Neuronal stem cell (in vitro differentiated cells): ENCODE measurements around the gene PEAR1.
"Not testable (repeated sequence)": the region's sequence is repeated elsewhere in the genome, so short reads cannot be mapped to it uniquely, and the experiment has no call there.

ENCODE experiments used
- DNase-seq: peaks from one replicate; pipeline ENCODE4 v3.0.0-alpha.2; 2013; ENCODE audit warnings: low spot score
- H2AFZ ChIP-seq: one replicate; pipeline ENCODE4 v1.6.1; 2013; ENCODE audit warnings: mild to moderate bottlenecking, low read length, inconsistent platforms
- H2AK5ac ChIP-seq: 2 replicates; pipeline ENCODE4 v1.6.1; 2013; ENCODE audit warnings: low read depth, mild to moderate bottlenecking, inconsistent platforms, low read length, moderate library complexity, mixed read lengths
- H2BK120ac ChIP-seq: 2 replicates; pipeline ENCODE4 v1.6.1; 2013; ENCODE audit warnings: low read depth, mild to moderate bottlenecking, inconsistent platforms, low read length, moderate library complexity, mixed read lengths
- H2BK12ac ChIP-seq: one replicate; pipeline ENCODE4 v1.6.1; 2013; ENCODE audit warnings: low read length, inconsistent platforms
- H2BK15ac ChIP-seq: 2 replicates; pipeline ENCODE4 v1.6.1; 2013; ENCODE audit warnings: mild to moderate bottlenecking, low read length, inconsistent platforms, mixed read lengths
- H2BK5ac ChIP-seq: one replicate; pipeline ENCODE4 v1.6.1; 2013; ENCODE audit warnings: inconsistent platforms, mild to moderate bottlenecking, low read length, moderate library complexity
- H3K14ac ChIP-seq: one replicate; pipeline ENCODE4 v1.6.1; 2013; ENCODE audit warnings: low read length, inconsistent platforms
- H3K18ac ChIP-seq: 2 replicates; pipeline ENCODE4 v1.6.1; 2013; ENCODE audit warnings: low read length, inconsistent platforms
- H3K23ac ChIP-seq: 2 replicates; pipeline ENCODE4 v1.6.1; 2013; ENCODE audit warnings: low read depth, mild to moderate bottlenecking, mixed read lengths, low read length, inconsistent platforms; ENCODE audit not compliant: poor library complexity
- H3K27ac ChIP-seq: replicated peaks from 3 replicates; pipeline ENCODE4 v1.5.1; 2013; ENCODE audit warnings: low read length, inconsistent platforms
- H3K27me3 ChIP-seq, 3 experiments: 2 replicates each; pipeline ENCODE4 v1.6.1; 2013; ENCODE audit warnings: low read length in 3 of 3, mild to moderate bottlenecking in 2 of 3, inconsistent platforms in 1 of 3, low read depth in 1 of 3, mixed read lengths in 1 of 3, moderate library complexity in 1 of 3; ENCODE audit not compliant: control insufficient read depth in 3 of 3, insufficient read depth in 3 of 3
- H3K36me3 ChIP-seq, 2 donors: replicated peaks in 1 of 2; 2 replicates each; pipeline ENCODE4 v1.6.1; 2013; ENCODE audit warnings: low read length in 2 of 2; ENCODE audit not compliant: control insufficient read depth in 2 of 2, insufficient read depth in 2 of 2
- H3K4ac ChIP-seq: 2 replicates; pipeline ENCODE4 v1.6.1; 2013; ENCODE audit warnings: inconsistent platforms, mild to moderate bottlenecking, low read length, moderate library complexity
- H3K4me1 ChIP-seq, 2 donors: 1 replicate in 1 of 2; 2 replicates in 1 of 2; pipeline ENCODE4 v1.6.1; 2013; ENCODE audit warnings: low read length in 2 of 2, low read depth in 1 of 2; ENCODE audit not compliant: control insufficient read depth in 2 of 2, insufficient read depth in 1 of 2
- H3K4me2 ChIP-seq: one replicate; pipeline ENCODE4 v1.6.1; 2013; ENCODE audit warnings: mild to moderate bottlenecking, low read length, inconsistent platforms; ENCODE audit not compliant: insufficient read depth, poor library complexity, severe bottlenecking
- H3K4me3 ChIP-seq, 2 donors: 2 replicates each; pipeline ENCODE4 v1.5.1; 2013; ENCODE audit warnings: low read length in 2 of 2, mild to moderate bottlenecking in 2 of 2, inconsistent platforms in 1 of 2, moderate library complexity in 1 of 2
- H3K79me1 ChIP-seq: one replicate; pipeline ENCODE4 v1.6.1; 2013; ENCODE audit warnings: low read depth, mild to moderate bottlenecking, inconsistent platforms, low read length, moderate library complexity
- H3K9ac ChIP-seq: one replicate; pipeline ENCODE4 v1.6.1; 2013; ENCODE audit warnings: mild to moderate bottlenecking, low read depth, low read length, inconsistent platforms; ENCODE audit not compliant: poor library complexity
- H3K9me3 ChIP-seq, 2 donors: replicated peaks in 1 of 2; 2 replicates each; pipeline versions ENCODE3 to v1.6.1; 2013; ENCODE audit warnings: low read length in 2 of 2, mild to moderate bottlenecking in 2 of 2, inconsistent platforms in 1 of 2, low read depth in 1 of 2, mixed read lengths in 1 of 2, moderate library complexity in 1 of 2; ENCODE audit not compliant: control insufficient read depth in 2 of 2, insufficient read depth in 1 of 2
- H4K8ac ChIP-seq: one replicate; pipeline ENCODE4 v1.6.1; 2013; ENCODE audit warnings: low read depth, mild to moderate bottlenecking, inconsistent platforms, low read length, moderate library complexity
- H4K91ac ChIP-seq: one replicate; pipeline ENCODE4 v1.6.1; 2013; ENCODE audit warnings: low read length, low read depth, mild to moderate bottlenecking, inconsistent platforms; ENCODE audit not compliant: poor library complexity
- WGBS, 2 donors: extraction: QIAGEN DNeasy Blood & Tissue Kit; methylation state at CpG; one replicate each; pipeline ENCODE4 v1.1.7; 2013; ENCODE audit warnings: missing lambda C conversion rate in 2 of 2, mixed read lengths in 1 of 2; ENCODE audit not compliant: insufficient read length in 2 of 2, insufficient replicate concordance in 1 of 2; ENCODE audit errors: extremely low coverage in 2 of 2; 5-methylcytosine and 5-hydroxymethylcytosine counted together

The PEAR1 gene

GRCh38 chr1:156926175-156926574, 32.7 kb downstream of the PEAR1 start:
- Histone ChIP-seq H4K8ac (no peak overlapping the region), H2BK120ac (no peak overlapping the region), H3K9me3 (peaks cover 2 to 3% of the 10 kb centered on the region in 2 donors), H2AFZ (no peak overlapping the region), H3K23ac (no peak overlapping the region), H3K36me3 (no peaks in the 10 kb centered on the region), H3K9ac (no peak overlapping the region), H2BK5ac (no peak overlapping the region), H3K27ac (no peak overlapping the region), H3K4me1 (peaks cover 3 to 5% of the 10 kb centered on the region in 2 donors), H3K4me2 (no peak overlapping the region), H2BK12ac (no peak overlapping the region), H3K79me1 (no peaks in the 10 kb centered on the region), H4K91ac (no peak overlapping the region), H3K27me3 (peaks cover 46 to 86% (median 74%) of the 10 kb centered on the region in 3 experiments), H3K4me3 (no peak overlapping the region), H3K18ac (no peak overlapping the region), H3K4ac (no peak overlapping the region), H2BK15ac (no peak overlapping the region), H3K14ac (no peak overlapping the region), H2AK5ac (no peak overlapping the region)
- WGBS, 2 donors, result no CpG with 5 or more reads among the region's 3 CpGs
- no peak for DNase-seq

DNA sequence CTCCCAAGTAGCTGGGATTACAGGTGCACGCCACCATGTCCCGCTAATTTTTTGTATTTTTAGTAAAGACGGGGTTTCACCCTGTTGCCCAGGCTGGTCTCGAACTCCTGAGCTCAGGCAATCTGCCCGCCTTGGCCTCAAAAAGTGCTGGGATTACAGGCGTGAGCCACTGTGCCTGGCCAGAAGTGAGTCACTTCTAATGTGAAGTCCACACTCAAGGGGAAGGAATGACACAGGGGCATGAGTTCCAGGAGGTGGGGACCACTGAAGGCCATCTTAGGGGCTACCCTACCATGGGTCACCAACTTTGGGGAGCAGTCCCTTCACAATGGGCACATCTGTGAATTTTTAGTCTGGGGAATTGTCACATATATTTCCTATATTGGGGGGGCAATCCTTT, 33.2 kb downstream of the PEAR1 start:
- not testable (repeated sequence) for H2BK5ac ChIP-seq, H4K8ac ChIP-seq, H3K79me1 ChIP-seq, H3K4me3 ChIP-seq, H3K9me3 ChIP-seq, H3K36me3 ChIP-seq, H3K4me2 ChIP-seq, H4K91ac ChIP-seq, H2BK12ac ChIP-seq, H3K9ac ChIP-seq, H2BK15ac ChIP-seq, H3K4ac ChIP-seq, H3K27ac ChIP-seq, H2AFZ ChIP-seq, DNase-seq, H3K23ac ChIP-seq, H2AK5ac ChIP-seq, H3K18ac ChIP-seq, H3K14ac ChIP-seq, H3K4me1 ChIP-seq, H2BK120ac ChIP-seq
- peaks cover 45 to 81% (median 69%) of the 10 kb centered on the region in 3 experiments for H3K27me3 ChIP-seq
- WGBS, 2 donors, result no CpG with 5 or more reads among the region's 6 CpGs

DNA sequence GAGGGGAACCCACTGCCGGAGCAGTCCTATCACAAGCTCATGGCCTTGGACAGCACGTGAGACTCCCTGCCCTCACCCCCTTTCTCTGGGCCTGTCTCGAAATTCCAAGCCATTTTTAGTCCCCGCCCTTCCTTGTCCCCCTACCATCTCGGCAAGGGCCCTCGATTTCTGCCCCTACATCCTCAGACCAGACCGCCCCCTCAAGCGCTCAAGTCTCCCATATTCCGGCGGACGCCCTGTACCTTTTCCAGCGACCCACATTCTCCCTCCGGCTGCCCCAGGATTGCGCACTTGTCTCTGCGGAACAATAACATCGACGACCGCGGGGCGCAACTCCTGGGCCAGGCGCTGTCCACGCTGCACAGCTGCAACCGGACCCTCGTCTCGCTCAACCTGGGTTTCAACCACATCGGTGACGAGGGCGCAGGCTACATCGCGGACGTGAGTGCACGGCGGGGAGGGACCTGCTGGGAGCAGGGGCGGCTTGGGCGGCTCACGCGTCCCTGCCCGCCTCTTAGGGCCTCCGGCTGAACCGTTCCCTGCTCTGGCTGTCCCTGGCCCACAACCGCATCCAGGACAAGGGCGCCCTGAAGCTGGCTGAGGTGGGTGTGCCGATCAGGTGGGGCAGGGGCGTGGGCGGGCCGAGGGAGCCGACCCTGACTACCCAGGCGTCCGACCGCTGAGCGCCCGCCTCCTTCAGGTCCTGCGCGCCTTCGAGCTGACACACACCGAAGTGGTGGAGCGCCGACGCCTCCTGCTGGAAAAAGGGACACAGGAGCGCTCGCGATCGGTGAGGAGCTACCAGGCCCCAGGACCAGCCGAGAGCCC, 33.9 kb downstream of the PEAR1 start:
- Histone ChIP-seq H3K4me3 (peak overlapping the region; percentile 26 to 73), H3K23ac (peak overlapping the region; percentile 52), H2BK12ac (peak overlapping the region; percentile 43), H2BK15ac (no peak overlapping the region), H3K9me3 (peaks cover 2 to 3% of the 10 kb centered on the region in 2 donors), H3K4me1 (peaks cover 3 to 9% of the 10 kb centered on the region in 2 donors), H2AFZ (peak overlapping the region; percentile 94), H4K8ac (no peak overlapping the region), H3K36me3 (no peaks in the 10 kb centered on the region), H3K18ac (peak overlapping the region; percentile 94), H3K9ac (peak overlapping the region; percentile 82), H3K79me1 (no peaks in the 10 kb centered on the region), H2BK120ac (no peak overlapping the region), H3K4me2 (peak overlapping the region; percentile 78), H2BK5ac (no peak overlapping the region), H3K27me3 (peaks cover 38 to 74% (median 61%) of the 10 kb centered on the region in 3 experiments), H3K14ac (peak overlapping the region; percentile 97), H4K91ac (no peak overlapping the region), H3K27ac (no peak overlapping the region), H2AK5ac (no peak overlapping the region), H3K4ac (no peak overlapping the region)
- no CpG with 5 or more reads among the region's 64 CpGs for WGBS, 2 donors
- peak; percentile 75 for DNase-seq

- Histone ChIP-seq H3K4me1 (peaks cover 4 to 9% of the 10 kb centered on the region in 2 donors), H2BK12ac (no peak overlapping the region), H2AFZ (peak overlapping the region; percentile 94), H3K4ac (no peak overlapping the region), H3K14ac (no peak overlapping the region), H3K27ac (no peak overlapping the region), H2BK15ac (no peak overlapping the region), H4K91ac (no peak overlapping the region), H2AK5ac (no peak overlapping the region), H4K8ac (no peak overlapping the region), H3K9me3 (peaks cover 2 to 3% of the 10 kb centered on the region in 2 donors), H3K79me1 (no peaks in the 10 kb centered on the region), H2BK5ac (no peak overlapping the region), H3K4me2 (no peak overlapping the region), H3K27me3 (peaks cover 33 to 67% (median 55%) of the 10 kb centered on the region in 3 experiments), H3K18ac (no peak overlapping the region), H2BK120ac (no peak overlapping the region), H3K23ac (peak overlapping the region; percentile 52), H3K36me3 (no peaks in the 10 kb centered on the region), H3K9ac (no peak overlapping the region), H3K4me3 (no peak overlapping the region)
- DNase-seq, result no peak
- no CpG with 5 or more reads among the region's 4 CpGs for WGBS, 2 donors
Observed at GRCh38 chr1:156928043-156928602, 34.6 kb downstream of the PEAR1 start.
